PFSK-1 (cell line): ENCODE measurements around the gene ATP5PB.

ENCODE experiments used
- POLR2AphosphoS5 ChIP-seq: IDR thresholded peaks from 2 replicates; pipeline ENCODE4 v1.6.1; 2012; ENCODE audit warnings: low read depth, mild to moderate bottlenecking, control low read depth, low read length, moderate library complexity
- REST ChIP-seq, 2 experiments: IDR thresholded peaks; 2 replicates each; pipeline versions ENCODE4 v1.6.1 to v1.8.0; 2011 to 2012; ENCODE audit warnings: low read depth in 2 of 2, low read length in 2 of 2, control low read depth in 1 of 2, inconsistent platforms in 1 of 2, mild to moderate bottlenecking in 1 of 2, moderate library complexity in 1 of 2; ENCODE audit not compliant: insufficient read depth in 1 of 2
- SIN3A ChIP-seq: IDR thresholded peaks from 2 replicates; pipeline ENCODE4 v1.6.1; 2012; ENCODE audit warnings: mild to moderate bottlenecking, low read length, moderate library complexity, borderline replicate concordance; ENCODE audit not compliant: insufficient read depth
- TAF1 ChIP-seq: IDR thresholded peaks from 2 replicates; pipeline ENCODE4 v1.6.1; 2012; ENCODE audit warnings: low read length, control low read depth, borderline replicate concordance; ENCODE audit not compliant: insufficient read depth

GRCh38 chr1:111489604-111490003 lies 40.3 kb downstream of the ATP5PB start:
- TF ChIP-seq TAF1 (no peak), SIN3A (no peak), REST (IDR thresholded peaks at IDR 0.05; ENCODE audit: insufficient read depth in 1 of 2, low read depth in 2 of 2, low read length in 2 of 2) (no peak), POLR2AphosphoS5 (no peak)
